HUDEP-2 (cell line): Measurements from ENCODE around the gene TCP11L2.
A peak's percentile ranks its signal among the peaks of the same experiment; 100 is the strongest.
"Not testable (repeated sequence)": the region's sequence is repeated elsewhere in the genome, so short reads cannot be mapped to it uniquely, and the experiment has no call there.

Experiments used
- DNase-seq, 76 experiments: peaks; one replicate each; lab custom pipeline; 2025; ENCODE audit not compliant: unreplicated experiment in 76 of 76; lab: John Stamatoyannopoulos, UW

TCP11L2 gene

GRCh38 chr12:106282457-106283097, 20.0 kb upstream of the TCP11L2 start:
- peak in 28 of 76 experiments; percentile 2 to 54 (median 27) for DNase-seq

DNA sequence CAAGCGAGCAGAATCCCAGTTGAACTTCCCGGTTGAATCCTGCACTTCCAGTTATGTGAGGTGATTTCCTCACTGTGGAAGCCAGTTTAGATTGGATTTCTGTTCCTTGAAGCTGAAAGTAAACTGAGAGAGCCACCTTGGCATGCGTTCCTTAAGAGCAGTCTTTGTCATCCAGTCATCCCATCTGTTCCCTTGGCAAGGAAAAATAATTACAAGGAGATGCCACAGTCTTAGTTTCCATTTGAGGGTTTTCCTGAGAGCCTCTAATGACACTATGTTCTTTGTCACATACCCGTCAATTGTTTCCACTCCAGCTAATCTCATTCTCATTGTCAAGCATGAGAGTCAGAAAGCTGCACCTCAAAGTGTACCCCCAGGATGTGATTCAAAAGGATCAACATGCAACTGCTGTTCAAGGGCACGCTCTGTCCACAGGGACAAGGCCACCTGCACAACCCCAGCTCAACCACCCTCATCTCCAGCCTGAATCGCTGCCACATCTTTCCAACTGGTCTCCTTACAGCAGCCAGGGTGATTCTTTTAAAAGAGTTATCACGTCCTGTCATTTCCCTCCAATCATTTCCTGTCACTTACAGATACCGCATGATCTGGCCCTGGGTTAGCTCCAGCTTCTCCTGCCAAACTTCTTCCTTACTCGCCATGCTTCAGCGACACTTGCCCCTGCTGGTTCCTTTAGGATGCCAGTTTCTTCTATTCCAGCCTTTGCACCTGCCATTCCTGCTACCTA, 18.0 kb upstream of the TCP11L2 start:
- no peak for DNase-seq

- no peak for DNase-seq
Observed at GRCh38 chr12:106285982-106286381, 16.6 kb upstream of the TCP11L2 start.

DNA sequence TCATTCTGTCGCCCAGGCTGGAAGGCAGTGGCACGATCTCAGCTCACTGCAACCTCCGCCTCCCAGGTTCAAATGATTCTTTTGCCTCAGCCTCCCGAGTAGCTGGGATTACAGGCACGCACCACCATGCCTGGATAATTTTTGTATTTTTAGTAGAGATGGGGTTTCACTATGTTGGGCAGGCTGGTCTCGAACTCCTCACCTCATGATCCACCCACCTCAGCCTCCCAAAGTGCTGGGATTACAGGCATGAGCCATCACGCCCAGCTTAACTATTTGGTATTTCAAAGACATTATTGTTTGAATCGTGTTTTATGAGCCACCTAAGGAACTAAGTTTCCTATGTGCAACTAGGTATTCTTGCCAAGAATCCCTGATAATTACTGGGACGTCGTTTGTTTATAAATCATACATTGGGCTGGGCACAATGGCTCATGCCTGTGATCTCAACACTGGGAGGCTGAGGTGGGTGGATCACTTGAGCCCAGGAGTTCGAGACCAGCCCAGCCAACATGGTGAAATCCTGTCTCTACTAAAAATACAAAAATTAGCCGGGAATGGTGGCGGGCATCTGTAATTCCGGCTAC, 15.9 kb upstream of the TCP11L2 start:
- not testable (repeated sequence) for DNase-seq

DNA sequence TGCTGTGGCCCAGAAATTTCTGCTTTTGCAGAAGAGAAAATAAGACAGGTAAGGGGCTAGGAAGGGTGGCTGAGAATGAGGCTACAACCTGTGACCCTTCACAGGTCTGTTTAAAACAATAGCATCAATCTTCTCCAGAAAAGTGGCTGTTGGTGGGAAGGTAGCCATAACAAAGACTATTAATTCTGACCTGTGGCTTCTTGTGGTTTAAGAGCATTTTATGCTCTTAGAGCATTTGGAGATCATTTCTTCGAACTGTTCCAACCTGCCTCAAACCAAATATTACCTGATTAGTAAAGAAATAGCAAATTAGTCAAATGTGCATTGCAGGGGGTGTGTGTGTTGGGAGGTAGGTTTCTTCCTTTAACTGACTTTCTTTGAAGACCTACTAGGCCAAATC, 15.2 kb upstream of the TCP11L2 start:
- DNase-seq: no peak

- no peak for DNase-seq
Observed at GRCh38 chr12:106288101-106288493, 14.4 kb upstream of the TCP11L2 start.

DNA sequence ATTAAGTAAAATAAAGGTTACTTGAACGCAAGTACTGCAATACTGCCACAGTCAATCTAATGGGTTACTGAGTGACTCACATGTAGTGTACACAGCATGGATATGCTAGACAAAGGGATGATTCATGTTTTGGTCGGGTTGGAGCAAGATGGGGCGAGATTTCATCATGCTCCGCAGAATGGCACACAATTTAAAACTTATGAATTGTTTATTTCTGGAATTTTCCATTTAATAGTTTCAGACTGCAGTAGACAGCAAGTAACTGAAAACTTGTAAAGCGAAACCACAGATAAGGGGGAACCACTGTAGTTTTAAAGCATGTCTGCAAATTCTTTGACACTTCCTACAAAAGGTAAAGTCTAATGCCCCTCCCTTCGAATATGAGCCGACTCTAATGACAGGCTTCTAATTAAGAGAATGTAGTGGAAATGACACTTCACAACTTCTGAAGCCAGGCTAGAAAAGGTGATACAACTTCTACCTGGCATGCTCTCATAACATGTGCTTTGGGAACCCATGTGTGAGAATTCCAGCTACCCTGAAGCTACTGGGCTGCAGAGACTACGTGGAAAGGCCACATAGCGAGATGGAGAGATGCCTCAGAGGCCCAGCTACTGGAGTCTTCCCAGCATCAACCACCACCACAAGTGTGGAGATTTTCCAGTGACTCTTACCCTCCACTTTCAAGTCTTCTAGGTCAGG, 13.9 kb upstream of the TCP11L2 start:
- DNase-seq: peak in 4 of 76 experiments; percentile 7 to 16 (median 10)

DNA sequence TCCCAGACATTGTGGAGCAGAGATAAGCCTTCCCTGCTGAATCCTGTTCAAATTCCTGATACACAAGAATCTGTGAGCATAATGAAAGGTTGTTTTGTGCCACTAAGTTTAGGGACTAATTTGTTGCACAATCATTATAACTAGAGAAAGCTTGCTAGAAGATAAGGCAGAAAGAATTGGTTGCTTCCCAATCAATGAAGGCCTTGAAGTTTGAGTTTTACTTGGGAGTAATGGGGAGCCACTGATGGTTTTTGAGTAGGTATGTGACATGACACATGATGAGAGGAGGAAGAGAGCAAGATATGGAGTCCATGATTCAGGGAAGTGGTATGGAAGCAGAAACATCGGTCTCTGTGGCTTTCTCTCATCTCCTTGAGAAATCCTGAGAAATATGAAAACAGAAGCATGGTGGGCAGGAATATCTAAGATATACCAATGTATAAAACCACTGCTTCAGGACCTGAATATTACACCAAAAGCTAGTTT, 13.3 kb upstream of the TCP11L2 start:
- DNase-seq: no peak

DNA sequence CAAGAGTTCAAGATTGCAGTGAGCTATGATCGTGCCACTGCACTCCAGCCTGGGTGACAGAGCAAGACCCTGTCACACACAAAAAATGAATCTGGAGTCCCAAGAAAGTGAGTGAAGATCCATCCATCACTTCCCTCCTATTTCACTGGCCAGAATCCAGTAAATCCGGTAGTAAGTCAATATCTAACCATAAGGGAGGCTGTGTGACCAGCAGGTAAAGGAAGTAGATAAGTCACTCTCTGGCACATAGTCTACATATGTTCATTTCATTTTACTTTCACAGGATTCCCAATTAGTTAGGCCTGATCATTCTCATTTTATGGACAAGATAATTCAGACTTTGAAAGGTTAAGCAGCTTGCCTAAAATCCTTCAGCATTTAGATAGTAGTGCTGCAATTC, 11.9 kb upstream of the TCP11L2 start:
- no peak for DNase-seq

DNA sequence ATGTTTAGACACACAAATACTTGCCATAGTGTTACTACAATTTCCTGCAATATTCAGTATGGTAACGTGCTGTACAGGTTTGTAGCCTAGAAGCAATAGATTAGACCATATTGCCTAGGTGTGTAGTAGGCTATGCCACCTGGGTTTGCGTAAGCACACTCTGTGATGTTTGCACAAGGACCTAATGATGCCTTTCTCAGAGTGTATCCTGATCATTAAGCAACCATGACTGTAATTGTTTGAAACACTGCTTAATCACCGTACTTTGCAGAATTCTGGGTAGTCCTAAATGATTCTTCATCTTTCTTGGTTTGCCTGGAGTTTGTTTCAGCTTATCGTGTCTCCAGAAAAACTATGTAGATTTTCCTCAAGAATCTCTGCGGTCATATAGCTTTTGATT, 11.2 kb upstream of the TCP11L2 start:
- DNase-seq: no peak

GRCh38 chr12:106292339-106292738, 10.2 kb upstream of the TCP11L2 start:
- DNase-seq: no peak

GRCh38 chr12:106296179-106296877, 6.2 kb upstream of the TCP11L2 start:
- no peak for DNase-seq

DNA sequence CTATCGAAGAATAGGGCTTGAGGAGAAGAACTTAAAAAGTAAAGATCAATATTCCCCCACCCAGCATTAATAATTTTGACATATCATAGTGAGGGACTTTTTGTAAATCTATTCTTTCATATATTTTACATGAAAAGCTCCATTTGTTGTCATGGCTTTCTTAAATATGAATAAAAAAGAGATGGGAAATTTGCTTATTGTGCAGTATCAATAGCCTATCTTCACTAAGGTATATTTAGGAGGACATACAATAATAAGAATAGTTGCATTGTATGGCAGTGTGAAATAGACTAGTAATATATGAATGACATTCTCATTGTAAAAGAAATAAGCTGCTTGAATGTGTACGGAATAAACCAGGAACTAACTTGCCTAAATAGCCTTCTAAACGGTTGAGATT, 5.5 kb upstream of the TCP11L2 start:
- no peak for DNase-seq

DNA sequence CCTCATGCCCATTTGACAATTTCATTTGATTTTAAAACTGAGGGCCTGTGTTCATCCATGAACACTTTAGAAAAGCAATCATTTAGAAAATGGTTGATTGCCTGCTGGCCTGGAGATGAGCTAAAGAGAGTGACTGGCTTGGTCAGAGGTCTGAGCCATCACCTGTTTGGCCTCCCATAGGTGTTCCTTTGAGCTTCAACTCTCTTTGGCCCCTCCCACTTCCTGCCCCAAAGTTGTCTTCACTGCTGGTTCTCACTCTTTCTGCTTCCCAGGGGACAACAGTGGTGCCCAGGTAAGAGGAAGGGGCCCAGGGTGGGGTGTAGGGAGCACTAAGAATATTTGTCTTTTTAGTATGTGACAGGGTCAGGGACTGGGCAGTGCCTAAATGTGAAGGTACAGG, 4.9 kb upstream of the TCP11L2 start:
- no peak for DNase-seq

DNA sequence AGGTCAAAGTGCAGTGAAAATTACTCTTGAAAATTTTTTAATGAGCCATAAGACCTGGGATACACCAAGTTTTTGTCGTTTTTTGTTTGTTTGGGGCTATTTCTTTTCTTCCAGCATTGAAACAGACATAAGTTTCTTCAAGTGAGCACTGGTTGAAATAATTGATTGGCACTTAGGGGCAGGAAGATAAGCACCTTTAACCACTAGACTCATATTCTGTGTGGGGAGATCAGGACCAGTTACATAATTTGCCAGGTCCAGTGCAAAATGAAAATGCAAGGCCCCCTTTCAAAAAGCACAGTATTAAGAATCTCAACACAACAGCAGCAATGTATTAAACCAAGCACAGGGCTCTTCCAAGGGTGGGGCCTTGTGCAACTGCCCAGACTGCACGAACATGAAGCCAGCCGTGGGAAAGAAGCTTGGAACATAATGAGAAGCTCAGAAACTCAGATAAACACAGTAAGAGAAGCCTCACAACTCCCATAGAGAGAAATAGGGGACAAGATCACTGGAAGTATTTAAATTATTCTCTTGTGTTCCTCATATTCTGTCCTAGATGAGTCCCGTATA, 3.2 kb upstream of the TCP11L2 start:
- DNase-seq: peak in 10 of 76 experiments; percentile 4 to 40 (median 18)

- no peak for DNase-seq
Observed at GRCh38 chr12:106300761-106301160, 1.8 kb upstream of the TCP11L2 start.

- DNase-seq: no peak
Observed at GRCh38 chr12:106301241-106301610, 1.3 kb upstream of the TCP11L2 start.

DNA sequence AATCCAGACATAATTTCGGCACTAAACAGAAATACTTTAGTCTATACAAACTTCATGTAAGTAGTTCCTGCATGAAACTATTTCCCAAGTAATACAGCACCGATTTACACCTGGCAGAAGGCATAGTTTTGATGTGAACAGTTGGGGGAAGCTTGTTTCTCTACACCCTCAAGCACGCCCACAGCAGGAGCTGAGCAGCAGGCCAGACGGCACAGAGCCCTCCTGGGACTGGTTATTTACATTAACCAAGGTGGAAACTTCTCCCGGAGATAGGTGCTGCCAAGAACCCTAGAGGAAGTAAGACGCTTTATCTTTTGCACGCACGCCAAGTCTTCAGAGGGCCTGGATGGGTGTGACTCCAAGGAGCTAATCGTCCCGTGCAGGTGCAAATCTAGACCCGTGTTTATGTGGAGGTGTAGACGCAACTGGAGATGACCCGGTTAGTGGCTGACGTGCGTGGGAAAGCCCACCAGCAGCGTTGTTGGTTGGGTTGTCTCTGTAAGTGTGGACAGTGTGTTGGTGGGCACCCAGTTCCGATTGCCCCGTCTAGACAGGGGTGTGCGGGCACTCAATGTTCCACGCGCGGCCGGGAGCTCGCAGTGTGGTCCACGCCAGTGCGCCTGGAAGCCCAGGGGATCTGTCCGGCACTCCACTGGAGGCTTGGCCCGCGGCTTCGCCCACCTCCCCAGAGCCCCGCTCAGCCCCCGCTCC, 767 bp upstream of the TCP11L2 start:
- DNase-seq: peak; percentile 13 to 97 (median 86)

DNA sequence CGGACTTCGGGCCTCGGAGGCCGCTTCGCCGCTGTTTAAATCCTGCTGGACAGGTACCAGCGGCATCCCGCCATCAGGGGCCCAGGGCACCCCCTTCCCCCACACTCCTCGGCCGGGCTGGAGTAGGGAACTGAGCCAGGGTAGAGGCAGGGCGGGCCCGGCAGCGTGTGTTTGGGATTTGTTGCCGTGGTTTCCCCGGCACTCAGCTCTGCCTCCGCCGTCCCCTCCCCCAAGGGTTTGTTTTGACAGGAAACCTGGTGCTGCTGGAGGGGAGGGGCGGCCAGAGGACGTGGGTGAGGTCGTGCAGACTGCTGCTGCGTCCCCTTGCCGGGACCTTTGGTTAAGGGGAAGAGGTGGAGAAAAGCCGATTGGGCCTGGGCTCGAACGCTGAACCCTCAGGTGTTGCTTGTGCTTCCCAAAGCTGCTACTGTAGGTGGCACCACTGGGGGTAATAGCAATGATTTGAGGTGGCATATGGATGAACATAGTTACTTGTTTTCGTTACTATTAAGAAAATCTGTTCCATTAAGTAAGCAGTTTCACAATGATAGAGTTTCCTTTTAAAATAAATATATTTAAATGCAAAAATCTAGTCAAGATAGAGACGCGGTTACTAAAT, 778 bp downstream of the TCP11L2 start:
- peak in 51 of 76 experiments; percentile 2 to 59 (median 35) for DNase-seq
